CD4-positive, alpha-beta T cell treated with Interleukin-2 at 100 ng/mL for 4 hours (primary cell): ENCODE measurements around the gene SEZ6L.
A peak's percentile ranks its signal among the peaks of the same experiment; 100 is the strongest.

ENCODE experiments used
- DNase-seq: peaks from one replicate; pipeline ENCODE4 v3.0.0-alpha.2; 2020; ENCODE audit warnings: low spot score

The SEZ6L gene

DNA sequence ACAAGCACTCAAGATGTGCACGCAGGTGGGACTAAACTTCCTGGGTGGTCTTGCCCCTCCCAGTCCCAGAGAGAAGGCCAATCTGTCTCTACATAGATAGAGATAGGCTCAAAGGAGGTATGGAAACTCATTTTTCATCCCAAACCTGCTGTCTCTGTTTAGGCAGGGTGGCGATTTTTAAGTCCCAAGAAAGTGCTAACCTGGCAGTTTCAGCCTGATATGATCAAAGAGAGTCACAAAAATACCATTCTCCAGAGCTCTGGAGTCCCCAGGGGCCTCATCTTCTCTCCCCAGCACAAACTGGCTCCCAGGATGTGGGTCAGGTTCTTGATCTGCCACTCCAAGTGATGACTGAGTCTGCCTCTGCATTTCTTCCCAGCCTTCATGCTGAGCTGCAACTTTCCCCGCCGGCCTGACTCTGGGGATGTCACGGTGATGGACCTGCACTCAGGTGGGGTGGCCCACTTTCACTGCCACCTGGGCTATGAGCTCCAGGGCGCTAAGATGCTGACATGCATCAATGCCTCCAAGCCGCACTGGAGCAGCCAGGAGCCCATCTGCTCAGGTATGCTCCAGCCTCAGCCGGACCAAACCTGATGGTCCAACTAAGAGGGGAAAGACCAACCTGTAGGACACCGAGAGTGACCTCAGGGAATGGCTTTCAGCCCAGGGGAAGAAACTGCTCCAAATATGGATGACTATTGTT, 129.5 kb downstream of the SEZ6L start:
- no peak for DNase-seq

DNA sequence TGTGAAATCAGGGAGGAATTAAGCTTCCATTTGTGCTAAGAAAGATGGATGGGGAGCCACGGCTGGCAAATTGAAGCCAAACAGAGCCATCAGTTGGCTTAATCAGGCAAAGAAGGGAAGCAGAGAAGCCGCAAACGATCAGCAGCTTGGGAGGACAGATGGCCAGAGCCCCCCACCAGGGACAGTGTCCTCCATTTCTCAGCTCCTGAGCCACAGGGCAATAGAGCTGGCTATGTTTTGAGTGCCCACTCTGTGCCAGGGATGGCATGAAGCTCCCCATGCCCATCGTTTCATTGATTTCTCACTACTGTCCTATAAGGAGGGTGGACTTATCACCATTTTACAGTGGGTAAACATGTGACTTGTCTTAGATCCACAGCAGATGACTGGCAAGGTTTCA, 133.5 kb downstream of the SEZ6L start:
- no peak for DNase-seq

- DNase-seq: no peak
Measured at GRCh38 chr22:26303475-26303874, 134.2 kb downstream of the SEZ6L start.

DNA sequence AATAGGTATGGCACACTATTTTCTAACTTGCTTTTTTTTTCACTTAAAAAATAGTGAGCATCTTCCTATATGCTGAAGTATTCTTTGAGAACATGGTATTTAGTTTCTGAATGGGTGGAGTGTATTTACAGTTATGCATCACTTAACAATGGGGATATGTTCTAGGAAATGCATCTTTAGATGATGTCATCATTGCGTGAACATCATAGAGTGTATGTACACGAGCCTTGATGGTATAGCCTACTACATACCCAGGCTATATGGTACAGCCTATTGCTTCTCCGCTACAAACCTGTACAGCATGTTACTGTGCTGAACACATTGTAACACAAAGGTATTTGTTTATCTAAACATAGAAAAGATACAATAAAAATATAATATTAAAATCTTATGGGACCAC, 135.5 kb downstream of the SEZ6L start:
- DNase-seq: no peak

- DNase-seq: no peak
Measured at GRCh38 chr22:26308467-26308866, 139.2 kb downstream of the SEZ6L start.

GRCh38 chr22:26310616-26311015, 141.4 kb downstream of the SEZ6L start:
- DNase-seq: no peak

GRCh38 chr22:26313291-26313690, 144.0 kb downstream of the SEZ6L start:
- DNase-seq: no peak

- no peak for DNase-seq
Measured at GRCh38 chr22:26314171-26314570, 144.9 kb downstream of the SEZ6L start.

DNA sequence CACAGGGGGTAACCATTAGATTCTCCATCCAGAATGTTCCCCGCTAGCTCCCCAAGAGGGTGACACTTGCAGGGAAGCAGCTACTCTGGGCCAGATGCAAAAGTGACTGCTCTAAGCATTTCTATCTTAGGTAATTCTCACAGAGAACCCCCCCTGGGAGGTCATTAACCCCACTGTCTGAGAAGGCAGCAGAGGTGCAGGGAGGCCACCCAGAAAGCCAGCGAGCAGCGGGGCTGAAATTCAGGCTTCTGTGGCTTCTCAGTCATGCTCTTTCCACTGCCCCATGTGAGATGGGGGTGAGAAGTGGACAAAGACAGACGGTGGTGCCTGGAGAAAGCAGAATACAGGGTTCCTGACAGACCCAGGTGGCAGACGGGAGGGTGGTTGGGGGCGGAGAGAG, 145.4 kb downstream of the SEZ6L start:
- no peak for DNase-seq

GRCh38 chr22:26316732-26317285, 147.5 kb downstream of the SEZ6L start:
- no peak for DNase-seq

DNA sequence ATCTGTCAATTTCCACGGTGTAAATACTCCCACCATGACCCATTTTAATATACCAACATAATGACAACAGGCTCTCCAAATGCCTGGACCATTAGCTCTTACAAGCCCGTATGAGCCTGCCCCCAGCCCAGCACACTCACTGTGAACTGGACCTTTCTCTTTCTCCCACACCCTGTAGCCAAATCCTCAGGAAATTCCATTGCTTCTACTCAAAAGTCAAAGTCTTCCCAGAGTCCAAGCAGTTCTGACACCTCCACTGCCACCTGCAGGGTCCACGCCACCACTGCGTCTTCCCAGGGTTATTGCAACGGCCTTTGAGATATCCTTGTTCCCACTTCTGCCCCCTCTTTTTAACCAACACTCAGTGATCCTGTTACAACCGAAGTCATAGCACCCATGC, 149.7 kb downstream of the SEZ6L start:
- DNase-seq: no peak

DNA sequence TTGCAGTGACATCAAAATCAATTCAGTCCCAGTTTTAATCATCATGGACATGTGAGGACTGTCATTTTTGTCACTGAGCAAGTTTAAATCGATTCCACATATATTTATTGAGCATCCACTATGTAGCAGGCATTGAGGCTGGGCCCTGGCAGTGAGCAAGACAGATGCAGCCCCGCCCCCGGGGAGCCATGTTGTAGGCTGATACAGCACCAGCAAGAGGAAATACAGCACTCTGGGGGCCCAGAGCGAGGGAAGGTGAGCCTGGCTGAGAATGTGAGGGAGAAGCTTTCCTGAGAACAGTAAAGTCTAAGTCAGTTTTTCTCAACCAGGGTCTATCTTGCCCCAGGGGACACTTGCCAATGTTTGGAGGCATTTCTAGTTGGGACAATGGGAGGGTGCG, 151.2 kb downstream of the SEZ6L start:
- DNase-seq: no peak

DNA sequence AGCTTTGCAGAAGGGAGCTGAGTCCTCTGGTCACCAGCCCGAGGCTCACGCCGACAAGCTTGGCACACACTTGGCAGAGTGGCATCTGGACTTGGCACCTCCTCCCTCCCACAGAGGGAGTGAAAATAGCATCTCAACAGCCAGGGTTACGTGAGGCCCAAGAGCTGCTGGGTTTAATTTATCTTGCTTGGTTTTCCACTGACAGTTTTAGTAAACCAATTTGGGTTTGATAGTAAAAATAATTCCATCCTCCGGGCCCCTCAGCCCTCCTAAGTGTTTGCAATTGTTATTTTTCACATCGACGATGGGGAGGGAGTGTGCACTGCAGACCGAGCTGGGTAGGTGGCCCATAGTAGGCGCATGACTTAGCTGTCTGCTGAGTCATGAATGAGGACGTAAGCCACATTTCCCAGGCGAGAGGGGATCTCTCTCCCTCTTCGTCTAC, 152.2 kb downstream of the SEZ6L start:
- DNase-seq: no peak

DNA sequence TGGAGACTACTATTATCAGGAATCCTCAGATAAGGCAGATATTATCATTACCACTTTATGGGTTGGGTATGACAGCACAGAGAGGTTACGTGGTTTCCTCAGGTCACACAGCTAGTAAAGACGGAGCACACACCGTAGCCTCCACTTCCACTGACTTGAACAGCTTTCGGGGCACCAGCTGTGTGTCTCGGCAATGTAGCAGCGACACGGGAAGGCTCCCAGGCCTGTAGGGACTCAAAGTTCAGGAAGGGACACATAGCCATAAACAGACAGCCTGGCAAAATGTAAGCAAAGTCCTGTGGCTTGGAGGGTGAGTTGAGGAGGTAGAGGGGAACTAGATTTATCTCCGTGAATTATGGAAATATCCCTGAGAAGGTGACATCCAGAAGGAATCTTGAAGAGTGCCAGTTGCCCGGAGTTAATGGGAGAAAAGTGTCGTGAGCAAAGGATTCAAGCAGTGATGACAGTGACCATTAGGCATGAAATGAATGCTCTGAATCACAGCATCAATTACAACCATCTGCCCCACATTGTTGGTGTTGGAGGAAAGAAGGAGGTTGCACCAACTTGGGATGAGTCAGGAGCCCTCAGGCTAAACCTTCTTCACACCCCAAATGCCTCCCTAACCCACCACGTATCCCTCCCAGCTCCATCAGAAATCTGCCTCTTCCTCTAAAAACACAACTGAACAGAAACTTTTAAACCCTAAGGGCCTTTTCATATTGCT, 153.1 kb downstream of the SEZ6L start:
- no peak for DNase-seq

GRCh38 chr22:26323013-26323412, 153.8 kb downstream of the SEZ6L start:
- DNase-seq: no peak

GRCh38 chr22:26324150-26324549, 154.9 kb downstream of the SEZ6L start:
- DNase-seq: no peak

GRCh38 chr22:26325641-26326040, 156.4 kb downstream of the SEZ6L start:
- DNase-seq: no peak

DNA sequence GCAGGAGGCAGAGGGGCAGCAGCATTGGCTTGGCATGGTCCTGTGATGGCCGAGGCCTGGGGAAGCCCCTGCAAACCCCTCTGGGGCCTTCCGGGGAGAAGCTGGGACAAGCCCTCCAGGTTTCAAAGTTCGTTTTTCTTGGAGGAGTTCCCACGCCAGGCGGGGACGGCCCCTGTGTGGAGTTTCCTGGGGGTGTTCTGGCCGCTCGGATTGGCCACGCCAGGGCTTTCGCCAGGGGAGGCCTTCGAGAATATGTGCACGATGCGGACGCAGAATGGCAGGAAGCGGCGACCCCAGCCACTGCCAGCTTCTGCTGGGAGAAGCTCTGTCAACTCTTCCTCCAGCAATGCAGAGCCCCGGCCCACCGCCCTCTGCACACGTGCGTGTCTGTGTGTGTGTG, 157.5 kb downstream of the SEZ6L start:
- DNase-seq: no peak

DNA sequence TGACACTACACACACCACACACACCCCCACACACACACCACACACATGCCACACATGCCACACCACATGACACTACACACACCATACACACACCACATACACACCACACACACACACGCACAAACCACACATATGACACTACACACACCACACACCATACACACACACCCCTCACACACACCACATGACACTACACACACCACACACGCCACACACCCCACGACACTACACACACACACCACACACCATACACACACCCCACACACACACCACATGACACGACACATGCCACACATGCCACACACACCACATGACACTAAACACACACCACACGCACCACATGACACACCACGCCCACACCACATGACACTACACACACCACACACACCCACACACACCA, 158.0 kb downstream of the SEZ6L start:
- DNase-seq: no peak

GRCh38 chr22:26328221-26328620, 159.0 kb downstream of the SEZ6L start:
- no peak for DNase-seq

- DNase-seq: peak; percentile 61
Measured at GRCh38 chr22:26330971-26331625, 161.8 kb downstream of the SEZ6L start.

DNA sequence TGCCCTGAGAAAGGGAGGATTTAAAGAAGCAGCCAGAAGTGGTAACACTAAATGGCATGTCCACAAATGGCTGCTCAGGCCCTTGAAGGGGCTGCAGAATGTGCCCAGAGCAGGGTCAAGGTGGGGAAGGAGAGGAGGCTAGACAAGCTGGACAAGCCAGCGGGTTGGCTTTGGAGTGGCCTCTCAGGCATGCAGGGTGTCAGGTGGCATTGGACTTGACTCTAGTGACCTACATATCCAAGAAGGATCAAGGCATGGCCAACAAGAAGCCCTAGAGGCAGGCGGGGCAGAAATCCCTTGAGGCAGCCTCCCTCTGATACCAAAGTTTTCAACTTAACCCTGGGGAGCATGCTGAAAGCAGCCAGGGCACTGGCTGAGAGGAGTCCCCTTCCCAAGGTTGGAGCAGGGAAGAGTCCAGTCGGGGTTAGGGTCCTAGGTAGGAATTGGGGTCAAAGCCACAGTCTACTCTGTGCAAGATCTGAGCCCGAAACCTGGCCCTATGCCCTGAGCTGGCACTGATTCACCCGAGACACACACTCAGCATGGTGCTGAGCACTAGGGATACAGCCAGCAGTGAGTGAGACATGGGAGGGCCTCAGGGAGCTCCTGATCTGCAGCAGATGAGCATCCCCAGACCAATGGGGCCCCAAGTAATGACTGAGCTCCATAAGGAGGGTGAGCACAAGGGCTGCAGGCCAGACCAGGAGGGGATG, 164.0 kb downstream of the SEZ6L start:
- DNase-seq: no peak
